Dermis microvascular lymphatic vessel endothelial cell (primary cell): ENCODE measurements around the gene ARHGEF10L. TPM values are rescaled to one million over a fixed set of nuclear protein-coding genes. Genes with fewer than 3 reads are reported as not detected.

Experiments
- DNase-seq, 2 donors: peaks; one replicate each; pipeline versions ENCODE4 v3.0.0 to v3.0.0-alpha.2; 2010; ENCODE audit warnings: low read depth in 2 of 2
- total RNA-seq: library from RNA; depleted of rRNA; stranded (reverse); fragments of >200 nt; gene quantifications from 2 replicates; pipeline ENCODE4 v1.2.1, GENCODE V29; 2014

Gene ARHGEF10L
- total RNA-seq, 1 donor from 2014 or later: 1.2 TPM

DNA sequence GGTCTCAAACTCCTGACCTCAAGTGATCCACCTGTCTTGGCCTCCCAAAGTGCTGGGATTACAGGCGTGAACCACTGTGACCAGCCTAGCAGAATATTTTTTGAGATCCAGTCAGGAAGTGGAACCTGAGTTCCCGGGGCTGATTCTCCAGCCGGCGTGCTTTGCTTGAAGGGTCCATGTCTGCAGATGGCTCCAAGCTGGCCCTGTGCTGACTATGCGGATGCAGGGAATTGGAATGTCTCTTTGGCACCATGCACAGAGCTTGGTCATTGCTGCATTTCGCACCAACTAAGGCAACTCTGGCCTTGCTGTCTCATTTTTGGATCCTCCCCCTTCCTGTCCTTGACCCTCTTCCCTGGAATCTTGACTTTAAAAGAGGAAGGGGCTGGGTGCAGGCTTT lies 28.1 kb downstream of the ARHGEF10L start:
- DNase-seq: no peak

DNA sequence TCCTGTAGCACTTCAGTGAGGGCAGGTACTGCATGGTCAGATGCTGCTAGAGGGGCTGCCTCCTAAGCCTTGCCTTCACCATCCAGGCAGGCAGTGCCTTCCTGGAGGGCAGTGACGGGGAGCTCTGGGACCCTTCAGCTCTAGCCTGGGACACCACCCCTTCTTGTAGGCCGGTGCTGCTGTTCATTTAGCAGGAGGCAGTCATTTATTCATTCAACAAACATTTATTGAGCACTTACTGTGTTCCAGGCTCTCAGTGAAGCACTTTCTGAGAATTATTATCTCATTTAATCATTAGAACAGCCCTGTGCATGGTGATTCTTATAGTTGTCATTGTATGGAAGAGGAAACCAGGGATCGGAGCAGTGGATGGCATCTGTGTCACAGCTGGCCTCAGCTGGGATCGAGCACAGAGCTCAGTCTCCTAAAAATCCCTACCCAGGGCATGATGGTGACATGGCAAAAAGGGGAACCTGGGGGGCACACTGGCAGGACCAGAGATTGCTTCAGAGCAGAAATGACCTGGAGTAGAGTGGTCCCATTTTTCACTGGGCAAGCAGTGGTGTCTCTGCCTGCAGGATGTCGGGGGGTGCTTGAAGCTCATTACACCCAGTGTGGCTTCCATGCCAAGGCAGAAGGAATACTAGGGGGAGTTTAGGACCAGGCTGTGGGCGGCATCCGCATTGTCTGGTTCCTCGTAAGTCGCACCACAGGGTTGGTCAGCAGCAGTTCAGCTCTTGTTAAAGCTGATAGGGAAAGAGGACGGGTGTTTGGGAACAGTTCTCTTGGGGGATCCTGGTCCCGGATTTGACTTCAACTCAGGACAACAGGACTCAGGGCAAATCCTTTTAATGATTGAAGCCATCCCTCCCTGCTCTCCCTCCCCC lies 28.8 kb downstream of the ARHGEF10L start:
- DNase-seq: no peak

DNA sequence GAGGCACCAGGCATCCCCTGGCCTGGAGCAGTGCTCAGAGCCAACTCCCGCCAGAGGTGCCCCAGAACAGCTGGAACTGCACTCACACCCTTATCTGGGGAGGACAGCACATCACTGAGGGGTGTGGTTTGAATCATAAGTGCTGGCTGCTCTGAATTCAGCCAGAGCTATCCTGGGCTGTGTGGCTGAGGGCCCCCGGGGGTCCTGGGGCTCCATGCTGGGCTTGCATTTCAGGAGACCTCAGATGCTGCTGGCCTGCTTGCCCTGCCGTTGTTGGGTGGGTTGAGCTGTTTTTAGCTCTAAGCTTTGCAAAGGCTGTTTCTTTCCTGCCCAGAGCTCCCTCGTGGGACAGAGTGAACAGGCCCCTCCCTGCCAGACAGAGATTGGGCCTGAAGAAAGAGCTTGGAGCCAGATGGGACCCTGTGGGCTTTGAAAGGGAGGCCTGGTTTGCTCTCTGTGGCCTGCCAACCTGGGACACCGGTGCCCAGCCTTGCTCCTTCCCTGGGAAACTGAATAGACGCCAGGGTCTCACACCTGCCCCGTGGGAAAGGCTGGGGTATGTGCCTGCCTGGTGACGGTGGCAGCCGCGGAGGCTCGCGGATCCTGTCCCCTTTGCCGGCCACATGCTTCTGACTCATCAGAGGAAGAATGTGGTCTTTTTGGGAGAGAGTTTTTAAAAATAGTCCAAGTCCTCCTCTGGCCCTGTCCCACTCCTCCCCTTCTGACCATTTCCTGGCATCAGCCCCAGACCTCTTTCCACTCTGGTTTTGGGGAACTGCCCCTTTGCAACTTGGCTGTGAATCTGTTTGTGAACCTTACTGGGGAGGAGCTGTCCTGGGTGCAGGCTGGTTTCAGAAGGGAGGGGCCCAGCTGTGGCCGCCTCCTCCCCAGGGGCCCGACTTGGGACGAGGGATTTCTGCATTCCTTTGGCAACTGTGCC lies 30.0 kb downstream of the ARHGEF10L start:
- DNase-seq: no peak

DNA sequence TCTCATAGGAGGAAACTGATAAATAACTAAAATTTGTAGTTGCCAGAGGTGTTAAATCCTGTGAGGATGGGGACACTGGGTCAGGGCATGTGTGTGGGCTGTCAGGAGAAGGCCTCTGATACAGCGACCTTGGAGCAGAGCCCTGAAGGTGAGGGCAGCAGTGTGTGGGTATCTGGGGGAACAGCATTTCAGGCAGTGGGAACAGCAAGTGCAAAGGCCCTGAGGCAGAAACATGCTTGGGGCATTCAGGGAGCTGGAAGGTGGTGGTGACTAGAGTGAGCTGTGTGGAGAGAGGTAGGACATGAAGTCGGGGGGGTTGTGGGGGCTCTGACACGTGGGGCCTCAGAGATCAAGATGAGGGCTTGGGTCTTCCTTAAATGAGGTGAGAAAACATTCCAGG lies 30.7 kb downstream of the ARHGEF10L start:
- no peak for DNase-seq

DNA sequence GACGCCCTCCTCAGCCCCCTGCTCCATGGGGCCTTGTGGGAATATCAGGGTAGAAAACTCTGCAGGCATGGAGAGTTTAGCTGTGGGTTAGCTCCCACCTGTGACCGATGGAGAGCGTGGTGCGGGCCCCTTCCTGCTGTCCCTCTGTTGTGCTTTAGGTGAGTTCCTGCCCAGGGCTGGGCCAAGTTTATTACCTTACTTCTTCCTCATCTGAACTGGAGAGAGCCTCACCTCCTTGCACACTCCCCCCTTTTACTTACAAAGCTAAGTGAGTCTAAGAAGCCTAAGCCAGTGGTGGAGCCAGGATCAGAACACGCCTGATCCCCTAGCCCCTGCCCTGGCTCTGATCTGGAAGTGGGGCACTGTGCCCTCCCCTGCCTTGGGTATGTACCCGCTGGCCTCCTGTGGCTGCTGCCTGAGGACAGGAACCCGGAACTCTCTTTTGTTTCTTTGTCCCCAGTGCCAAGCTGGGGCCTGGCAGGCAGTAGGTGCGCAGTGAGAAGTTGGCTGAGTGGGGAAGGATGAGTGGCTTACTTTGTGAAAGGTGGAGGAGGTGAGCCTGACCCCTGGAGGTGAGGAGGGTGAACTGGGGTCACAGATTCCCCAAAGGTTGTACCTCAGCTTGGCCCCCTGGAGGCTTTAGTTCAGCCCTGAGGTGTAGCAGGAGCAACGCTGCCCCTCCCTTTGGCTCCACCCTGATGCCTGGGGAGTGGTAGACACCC lies 32.9 kb downstream of the ARHGEF10L start:
- no peak for DNase-seq

DNA sequence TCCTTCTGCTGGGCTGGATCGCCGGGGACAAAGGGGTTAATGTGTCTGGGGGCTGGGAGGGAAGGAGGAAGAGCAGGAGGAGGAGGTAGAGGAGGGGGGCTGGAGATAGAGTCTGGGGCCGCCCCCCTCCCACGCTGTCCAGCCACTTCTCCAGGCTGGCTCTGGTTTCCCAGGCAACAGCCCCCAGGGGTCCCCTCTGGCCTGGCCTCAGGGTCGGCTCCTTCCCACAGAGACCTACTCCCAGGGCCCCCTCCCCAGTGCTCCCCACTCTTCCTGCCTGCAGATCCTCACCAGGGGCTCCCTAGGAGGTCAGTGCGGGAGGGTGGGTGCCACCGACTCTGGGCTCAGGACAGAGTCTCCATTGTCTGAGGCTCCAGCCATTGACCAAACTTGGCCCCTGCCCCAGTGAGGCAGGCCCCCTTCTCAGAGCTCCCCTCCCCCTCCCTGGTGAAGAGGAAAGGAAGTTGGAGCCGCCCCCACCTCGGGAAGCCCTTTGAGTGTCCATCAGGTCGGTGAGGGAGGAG lies 34.1 kb downstream of the ARHGEF10L start:
- no peak for DNase-seq

DNA sequence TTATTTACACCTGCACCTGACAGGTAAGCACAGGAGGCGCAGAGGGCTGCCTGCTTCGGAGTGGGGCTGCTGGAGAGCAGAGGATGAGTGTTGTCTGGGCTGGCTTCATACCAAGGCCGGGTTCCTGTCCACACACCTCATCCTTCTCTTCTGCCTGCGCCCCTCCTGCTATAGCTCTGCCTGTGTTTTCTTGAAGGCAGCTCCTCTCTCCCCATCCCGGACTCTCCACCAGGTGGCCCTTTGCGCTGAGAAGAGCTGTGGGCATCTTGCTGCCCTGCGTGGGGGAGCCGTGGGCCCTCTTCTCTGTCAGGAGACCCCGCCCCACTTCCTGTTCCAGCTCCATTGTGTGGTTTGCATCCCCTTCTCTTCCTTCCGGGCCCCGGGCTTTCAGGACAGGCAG lies 35.0 kb downstream of the ARHGEF10L start:
- DNase-seq: no peak

DNA sequence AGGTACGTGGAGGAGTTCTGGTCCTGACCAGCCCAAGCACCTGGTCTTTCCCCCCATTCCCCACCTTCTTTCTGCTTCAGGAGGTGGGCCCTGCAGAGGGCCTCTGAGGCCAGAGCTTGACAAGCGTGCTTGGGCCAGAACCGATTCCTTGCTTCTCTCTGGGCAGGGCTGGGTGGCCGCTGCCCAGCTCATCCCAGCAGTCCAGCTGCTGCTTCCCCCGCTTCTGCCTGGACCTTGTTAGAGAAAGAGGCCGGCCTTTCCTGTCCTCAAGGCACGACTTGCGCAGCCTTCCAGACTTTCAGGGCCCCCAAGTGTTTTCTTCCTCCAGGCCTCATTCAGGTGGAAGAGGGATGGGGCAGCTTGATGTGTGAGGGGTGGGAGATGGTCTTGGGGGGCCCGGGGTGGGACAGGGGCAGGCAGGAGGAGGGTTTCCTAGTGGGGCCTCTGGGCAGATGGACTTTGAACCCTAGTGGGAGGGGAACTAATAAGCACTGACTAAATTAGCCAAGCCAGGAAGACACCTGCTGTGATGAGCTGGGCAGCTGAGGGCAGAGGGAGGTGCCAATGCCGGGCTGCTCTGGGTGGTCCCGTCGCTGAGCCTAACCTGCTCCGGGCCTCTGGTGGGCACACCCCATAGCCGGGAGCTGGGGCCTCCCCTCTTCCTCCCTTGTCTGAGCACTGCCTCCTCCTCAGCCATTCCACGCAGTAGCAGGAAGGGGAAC lies 36.5 kb downstream of the ARHGEF10L start:
- DNase-seq: no peak

DNA sequence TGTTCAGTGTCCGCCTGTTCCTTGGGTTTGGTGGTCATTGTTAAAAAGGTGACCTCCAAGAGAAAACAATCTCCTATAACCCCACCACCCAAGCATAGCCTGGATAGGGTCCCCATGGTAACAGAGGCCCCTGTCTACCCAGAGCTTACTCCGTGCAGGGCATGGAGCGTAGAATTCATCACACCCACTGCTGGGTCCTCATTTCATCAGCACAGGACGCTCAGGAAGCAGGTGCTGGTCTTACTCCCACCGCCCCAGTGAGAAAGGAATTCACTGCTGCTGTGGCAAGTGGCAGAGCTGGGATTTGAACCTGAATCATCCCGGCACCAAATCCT lies 37.0 kb downstream of the ARHGEF10L start:
- no peak for DNase-seq

DNA sequence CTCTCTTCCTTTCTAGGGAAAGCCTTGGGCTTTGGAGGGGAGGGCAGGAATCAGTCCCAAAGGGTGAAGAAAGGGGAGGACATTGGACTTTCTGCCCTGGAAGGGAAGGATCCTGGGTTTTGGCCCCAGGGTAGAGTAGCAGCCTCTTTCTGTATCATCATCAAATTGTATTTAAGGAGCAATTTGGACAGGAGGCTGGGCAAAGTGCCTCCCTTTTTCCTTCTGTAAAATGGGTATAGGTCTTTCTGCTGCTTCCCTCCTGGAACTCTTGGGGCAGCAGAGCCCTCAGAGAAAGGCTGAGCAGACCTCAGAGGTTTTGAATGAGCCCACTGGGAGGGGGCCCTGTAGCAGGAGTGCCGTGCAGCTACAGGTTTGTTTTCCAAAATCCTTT lies 38.4 kb downstream of the ARHGEF10L start:
- no peak for DNase-seq

DNA sequence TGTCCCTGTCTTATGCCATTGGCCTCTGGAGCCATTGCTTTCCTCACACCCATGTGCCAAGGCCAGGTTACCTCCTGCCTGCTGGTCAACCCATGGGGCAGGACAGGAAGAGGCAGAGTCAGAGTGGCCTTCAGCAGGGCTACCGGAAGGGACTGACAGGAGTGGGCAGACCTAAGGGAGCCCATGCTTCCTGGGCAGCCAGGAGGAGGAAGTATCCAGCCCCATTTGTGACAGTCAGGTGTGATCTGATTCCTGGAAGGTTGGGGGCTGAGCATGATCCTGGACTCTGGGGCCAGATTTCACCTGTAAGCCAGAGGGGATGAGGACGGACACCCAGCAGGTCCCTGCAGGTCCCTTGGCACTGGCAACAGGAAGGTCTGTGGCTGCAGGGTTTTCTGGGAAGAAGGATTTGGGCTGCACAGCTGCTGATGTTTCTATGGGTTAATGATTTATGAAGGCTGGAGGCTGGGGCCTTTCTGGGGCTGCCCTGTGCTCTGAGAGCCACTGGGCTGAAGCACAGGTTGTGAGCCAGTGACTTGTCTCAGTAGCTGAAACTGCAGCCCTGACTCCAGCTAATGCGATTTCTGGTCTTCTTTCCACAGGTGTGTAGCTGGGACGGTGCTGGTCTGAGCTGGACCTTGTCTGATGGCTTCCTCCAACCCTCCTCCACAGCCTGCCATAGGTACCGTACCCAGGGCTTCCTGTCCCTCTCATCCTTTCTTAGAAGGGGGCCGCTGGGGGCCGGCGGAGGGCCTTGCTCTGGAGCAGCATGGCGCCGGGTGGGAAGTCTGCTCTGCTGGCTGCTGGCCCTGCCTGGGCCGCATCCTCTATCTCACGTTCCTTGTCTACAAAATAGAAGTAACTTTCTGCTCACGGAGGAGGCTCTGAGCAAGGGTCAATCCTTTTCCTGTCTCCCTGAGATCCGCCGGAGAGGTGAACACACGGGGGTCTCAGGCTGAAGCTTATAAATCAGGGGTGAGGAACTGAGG lies 40.7 kb downstream of the ARHGEF10L start:
- DNase-seq: no peak

DNA sequence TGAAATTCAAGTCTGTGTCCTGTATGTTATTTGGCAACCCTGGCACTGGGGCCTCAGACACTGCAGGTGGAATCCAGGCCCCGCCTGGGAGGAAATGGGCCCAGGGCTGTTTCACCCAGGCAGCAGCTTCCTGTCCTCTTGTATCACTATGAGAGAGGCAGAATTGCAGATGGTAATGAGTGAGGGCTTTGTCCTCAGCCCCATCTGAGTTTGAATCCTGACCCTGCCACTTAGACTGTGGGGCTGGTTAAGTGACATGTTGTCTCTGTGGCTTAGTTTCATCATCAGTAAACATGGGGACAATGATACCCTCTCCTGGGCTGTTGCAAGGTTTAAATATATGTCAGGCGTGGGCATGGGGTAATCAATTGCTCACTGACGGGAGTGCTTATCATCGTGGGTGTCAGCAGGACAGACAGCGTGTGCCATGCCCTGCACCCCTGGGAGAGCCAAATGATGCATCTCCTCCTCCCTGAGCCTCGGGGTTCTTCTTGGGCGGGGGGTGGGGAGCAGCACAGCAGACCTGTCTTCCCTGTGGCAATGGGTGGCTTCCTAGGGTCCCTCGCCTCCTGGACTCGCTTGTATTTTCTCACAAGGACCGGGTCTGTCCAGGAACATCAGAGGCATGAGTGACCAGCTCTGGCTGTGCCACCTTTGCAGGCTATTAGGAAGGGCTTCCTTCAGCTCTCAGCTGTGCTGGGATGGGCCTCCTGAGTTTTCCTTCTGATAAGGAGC lies 42.1 kb downstream of the ARHGEF10L start:
- no peak for DNase-seq

DNA sequence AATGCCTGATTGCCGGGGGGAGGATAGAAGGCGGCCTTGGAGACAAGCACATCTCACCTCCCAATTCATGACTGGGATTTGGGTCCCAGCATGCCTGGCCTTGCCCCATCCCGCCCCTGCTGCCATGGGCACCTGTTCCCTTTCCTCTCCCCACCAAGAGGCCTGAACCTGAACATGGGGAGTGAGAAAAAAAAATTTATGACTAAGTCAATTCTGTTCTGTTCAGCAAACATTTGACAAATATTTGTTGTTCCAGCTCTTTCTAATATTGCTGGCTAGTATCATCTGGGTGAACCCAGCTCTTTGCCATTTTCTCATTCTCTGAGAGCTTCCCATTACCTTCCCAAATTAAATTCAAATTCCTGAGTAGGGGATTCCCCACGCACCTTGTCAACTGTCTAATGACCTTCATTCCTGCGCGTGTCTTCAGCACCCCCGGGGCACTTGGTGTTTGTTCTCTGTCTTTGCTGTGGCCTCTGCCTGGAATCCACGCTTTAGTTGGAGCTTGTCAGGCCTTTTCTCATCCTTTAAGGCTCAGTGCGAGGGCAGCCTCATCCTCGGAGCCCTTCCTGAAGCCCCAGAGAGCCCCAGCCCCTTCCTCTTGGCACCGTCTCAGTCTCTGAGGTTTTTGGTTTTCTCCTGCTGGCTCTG lies 42.8 kb downstream of the ARHGEF10L start:
- DNase-seq: no peak

DNA sequence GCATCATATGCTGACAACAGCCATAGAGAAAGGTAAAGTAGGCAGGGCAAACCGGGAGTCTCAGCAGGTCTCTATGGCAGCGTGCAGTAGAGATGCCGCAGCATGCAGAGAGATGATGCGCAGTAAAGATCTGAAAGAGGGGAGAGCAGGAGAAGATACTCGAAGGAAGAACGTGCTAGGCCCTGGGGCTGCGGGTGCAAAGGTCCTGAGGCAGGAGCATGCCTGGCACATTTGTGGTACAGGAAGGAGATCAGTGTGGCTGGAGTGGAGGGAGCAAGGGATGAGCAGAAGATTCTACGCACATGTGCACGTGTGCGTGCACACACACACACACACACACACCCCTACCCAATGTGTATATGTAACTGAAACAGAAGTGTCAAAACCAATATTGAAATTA lies 45.0 kb downstream of the ARHGEF10L start:
- DNase-seq: no peak

DNA sequence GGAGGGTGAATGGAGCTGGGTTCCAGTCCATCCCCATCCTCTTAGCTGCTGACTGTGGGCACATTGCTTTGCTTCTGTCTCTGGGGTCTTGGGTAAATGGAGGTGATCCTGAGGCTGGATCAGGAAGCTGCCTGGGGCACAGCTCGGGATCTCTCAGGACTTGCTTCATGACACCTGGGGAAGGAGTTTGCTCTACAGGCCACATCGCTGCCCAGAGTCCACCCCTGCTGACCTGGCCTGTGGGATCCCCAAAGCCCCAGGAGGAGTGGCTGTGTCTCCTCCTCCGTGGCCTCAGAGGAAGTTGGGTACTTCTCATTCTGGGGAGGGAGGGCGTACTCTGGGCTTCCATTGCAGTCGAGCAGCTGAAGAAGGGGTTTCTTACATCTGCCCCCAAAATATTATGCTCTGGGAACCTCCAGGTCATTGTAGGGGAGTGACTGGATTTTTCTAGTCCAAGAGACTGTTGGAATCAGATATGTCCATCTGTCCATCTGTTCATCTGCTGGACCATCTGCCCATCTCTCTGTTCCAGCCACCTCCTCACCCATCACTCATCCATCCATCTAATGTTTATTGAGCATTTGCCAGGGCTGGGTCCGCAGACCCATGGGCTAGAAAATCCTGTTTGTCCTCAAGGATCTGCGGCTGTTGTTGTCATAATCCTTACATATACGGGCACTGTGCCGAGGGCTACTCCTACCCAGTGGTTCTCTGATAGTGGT lies 45.9 kb downstream of the ARHGEF10L start:
- no peak for DNase-seq

DNA sequence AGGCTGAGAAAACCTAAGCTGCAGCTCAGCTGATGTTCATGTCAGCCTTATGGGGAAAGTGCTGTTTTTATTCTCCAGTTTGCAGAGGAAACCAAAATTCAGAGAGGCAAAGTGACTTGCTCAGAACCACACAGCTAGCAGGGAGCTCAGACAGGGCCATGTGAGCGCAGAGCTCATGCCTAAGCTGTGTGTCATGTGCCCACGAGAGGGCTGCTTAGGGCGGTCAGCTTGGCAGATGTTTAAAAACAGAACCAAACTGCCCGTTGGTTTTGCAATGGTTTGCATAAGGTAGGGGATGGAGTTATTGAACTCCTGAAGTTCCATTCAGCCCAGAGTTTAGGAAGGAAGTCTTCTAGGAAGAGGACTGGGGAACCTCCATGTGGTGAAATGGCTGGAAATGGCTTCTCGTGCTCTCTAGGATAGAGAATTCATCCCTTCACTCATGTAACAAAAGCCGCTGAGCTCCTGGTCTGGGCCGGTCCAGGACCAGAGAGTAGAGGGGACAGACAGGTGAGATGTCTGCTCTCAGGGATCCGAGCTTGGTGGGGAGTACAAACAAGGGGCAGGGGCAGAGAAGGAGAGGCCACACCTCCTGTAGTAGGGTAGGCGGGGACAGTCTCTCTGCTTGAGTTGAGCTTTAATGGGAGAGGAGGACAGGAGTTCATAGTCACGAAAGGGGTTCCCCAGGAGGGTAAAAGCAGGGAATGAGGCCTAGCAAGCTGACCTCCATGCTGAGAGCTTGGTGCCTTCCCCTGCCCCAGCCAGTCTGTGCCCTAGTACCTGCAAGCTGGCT lies 46.9 kb downstream of the ARHGEF10L start:
- DNase-seq: no peak

DNA sequence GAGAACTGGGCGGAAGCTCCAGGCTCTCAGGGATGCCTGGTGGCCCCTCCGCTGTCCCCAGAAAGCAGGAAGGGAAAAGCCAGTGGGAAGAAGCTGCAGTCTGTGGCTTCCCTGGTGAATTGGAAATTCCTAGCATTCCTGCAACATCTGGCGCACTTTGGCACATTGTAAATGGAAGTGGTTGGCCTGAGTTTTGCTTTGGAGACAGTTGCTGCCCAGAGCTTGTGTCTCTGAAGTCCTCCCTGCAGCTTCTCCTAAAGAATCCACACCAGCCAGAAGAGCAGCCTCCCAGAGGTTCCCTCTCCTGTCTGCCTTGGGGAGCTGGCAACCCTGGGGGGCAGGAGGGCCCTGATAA lies 48.2 kb downstream of the ARHGEF10L start:
- DNase-seq: no peak
